ENCODE results near the gene NFATC3.
"Not testable (repeated sequence)": the region's sequence is repeated elsewhere in the genome, so short reads cannot be mapped to it uniquely, and the experiment has no call there.

The NFATC3 gene

DNA sequence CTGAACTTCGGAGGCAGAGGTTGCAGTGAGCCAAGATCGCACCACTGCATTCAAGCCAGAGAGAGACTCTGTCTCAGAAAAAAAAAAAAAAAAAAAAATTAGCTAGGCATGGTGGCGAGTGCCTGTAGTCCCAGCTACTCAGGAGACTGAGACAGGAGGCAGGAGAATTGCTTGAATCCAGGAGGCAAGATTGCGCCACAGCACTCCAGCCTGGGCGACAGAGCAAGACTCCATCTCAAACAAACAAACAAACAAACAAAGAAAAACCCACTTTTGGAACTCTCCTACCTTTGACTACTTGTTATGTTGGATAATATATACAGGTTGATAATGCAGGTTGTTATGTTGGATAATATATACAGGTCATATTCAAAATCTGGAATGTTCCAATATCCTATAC lies 35.3 kb downstream of the NFATC3 start:
- not testable (repeated sequence) for DNase-seq

DNA sequence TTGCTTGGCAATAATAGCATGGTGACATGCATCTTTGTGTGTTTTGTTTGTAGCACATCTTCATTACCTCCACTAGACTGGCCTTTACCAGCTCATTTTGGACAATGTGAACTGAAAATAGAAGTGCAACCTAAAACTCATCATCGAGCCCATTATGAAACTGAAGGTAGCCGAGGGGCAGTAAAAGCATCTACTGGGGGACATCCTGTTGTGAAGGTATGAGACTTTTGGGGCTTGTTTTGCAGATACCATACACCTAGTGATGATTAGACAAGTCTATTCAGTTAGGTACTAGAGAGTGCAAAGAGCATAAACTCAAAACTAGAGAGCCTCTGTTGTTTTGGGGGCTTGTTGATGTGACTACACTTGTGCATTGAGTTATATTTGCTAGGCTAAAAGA lies 41.2 kb downstream of the NFATC3 start:
- DNase-seq, result no peak

DNA sequence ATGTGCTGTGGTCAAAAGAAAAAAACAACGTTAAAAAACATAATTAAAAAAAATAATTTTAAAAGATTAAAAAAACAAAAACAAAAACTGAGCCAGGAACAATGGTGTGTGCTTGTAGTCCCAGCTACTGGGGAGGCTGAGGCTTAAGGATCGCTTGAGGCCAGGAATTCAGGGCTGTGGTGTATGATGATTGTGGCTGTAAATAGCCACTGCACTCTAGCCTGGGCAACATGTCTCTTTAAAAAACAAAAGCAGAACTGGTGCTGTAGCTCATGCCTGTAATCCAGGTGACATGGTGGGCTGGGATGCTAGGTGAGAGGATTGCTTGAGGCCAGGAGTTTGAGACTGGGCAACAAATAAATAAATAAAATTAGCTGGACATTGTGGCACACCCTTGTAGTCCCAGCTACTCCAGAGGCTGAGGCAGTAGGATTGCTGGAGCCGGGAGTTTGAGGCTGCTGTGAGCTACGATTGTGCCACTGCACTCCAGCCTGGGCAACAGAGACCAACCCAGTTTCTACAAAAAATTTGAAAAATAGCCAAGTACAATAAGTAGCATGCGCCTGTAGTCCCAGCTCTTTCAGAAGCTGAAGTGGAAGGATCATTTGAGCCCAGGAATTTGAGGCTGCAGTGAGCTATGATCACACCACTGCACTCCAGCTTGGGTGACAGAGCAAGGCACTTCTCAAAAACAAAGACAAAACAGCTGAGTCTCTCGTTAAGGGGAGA lies 43.6 kb downstream of the NFATC3 start:
- no peak for DNase-seq

DNA sequence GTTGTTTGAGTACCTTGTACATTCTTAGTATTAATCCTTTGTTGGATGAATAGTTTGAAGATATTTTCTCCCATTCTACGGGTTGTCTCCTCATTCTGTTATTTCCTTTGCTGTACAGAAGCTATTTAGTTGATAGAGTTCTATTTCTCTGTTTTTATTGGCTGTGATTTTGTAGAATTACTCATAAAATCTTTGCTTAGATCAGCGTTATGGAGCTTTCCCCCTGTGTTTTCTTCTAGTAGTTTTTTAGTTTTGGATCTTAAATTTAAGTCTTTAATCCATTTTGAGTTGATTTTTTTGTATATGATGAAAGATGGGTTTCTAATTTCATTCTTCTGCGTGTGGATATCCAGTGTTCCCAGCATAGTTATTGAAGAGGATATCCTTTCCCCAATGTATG lies 45.4 kb downstream of the NFATC3 start:
- DNase-seq, result no peak

DNA sequence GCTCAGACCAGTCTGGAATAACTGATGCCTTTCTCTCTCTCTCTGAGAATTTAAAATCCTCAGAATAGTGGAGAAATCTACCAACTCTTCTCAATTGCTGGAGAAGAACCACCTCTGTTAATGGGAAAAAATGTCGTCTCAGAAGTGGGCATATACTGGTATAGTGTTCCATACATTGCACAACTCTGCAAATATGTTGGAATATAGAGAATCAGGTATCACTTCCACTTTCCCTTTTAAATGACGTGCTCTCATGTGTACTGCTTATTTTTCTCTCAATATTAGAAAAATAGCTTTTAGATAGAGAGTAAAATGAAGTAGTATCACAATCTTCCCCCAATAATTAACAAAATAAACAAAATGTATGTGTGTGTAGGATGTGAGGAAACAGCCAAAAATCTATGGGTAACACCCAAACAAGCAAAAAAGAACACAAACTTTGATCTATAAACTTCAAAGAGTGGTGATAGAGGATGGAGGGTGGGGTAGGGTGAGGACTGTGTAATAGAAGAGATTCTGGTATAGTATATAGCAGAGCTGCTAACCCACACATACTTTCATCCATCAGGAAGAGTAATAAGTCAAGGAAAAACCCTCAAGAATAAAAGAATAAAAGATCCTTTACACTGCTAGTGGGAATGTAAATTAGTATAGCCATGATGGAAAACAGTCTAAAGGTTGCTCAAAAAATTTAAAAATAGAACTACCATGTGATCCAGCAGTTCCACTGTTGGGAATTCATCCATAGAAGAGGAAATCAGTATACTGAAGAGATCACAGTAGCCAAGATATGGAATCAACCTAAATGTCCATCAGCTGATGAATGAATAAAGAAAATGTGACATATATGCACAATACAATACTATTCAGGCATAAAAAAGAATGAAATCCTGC lies 46.9 kb downstream of the NFATC3 start:
- no peak for DNase-seq

DNA sequence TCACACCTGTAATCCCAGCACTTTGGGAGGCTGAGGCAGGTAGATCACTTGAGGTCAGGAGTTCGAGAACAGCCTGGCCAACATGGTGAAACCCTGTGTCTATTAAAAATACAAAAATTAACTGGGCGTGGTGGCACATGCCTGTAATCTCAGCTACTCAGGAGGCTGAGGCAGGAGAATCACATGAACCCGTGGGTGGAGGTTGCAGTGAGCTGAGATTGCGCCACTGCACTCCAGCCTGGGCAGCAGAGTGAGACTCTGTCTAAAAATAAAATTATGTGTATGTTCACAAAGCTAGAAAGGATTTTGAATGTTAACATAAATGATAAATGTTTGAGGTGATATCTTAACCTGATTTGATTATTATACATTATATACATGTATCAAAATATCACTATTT lies 47.8 kb downstream of the NFATC3 start:
- not testable (repeated sequence) for DNase-seq

DNA sequence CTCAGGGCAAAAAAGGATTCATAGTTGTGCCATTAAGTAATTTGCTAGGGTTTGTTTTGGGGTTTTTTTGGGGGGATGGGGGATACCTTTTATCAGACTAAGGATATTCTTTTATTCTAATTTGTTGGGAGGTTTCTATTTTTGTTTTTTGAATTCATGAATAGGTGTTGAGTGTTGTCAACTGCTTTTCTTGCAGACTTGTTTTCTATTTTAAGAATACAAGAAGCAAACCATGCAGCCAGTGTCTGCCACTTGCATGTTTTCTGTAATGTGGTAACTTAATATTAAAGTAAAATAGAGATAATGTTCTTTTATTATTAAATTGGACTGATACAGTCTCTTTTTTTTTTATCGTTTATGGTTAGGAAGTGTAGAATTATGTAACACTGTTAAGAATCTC lies 49.5 kb downstream of the NFATC3 start:
- DNase-seq, result no peak

DNA sequence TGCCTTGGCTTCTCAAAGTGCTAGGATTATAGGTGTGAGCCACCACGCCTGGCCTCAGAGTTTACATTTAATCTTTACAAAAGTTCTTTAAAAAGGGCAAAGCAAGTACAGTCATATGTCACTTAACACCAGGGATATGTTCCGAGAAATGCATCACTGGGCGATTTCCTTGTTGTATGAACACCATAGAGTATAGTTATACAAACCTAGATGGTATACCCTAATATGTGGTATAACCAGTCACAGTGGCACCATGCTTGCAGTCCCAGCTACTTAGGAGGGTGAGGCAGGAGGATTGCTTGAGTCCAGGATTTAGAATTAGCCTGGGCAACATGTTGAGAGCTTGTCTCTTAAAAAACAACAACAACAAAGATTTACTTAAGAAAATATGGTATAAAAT lies 51.3 kb downstream of the NFATC3 start:
- no peak for DNase-seq

DNA sequence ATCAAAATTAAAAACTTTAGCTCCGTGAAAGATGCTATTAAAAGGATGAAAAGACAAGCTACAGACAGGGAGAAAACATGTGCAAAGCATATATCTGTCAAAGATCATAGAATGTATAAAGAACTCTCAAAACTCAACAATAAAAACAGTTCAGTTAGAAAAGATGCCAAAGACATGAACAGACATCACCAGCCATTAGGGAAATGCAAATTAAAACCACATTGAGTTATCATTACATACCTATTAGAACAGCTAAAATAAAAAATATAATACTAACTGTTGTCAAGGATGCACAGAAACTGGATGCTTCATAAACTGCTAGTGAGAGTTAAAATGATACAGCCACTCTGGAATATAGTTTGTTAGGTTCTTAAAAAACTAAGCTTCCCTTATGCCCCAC lies 58.8 kb downstream of the NFATC3 start:
- no peak for DNase-seq

DNA sequence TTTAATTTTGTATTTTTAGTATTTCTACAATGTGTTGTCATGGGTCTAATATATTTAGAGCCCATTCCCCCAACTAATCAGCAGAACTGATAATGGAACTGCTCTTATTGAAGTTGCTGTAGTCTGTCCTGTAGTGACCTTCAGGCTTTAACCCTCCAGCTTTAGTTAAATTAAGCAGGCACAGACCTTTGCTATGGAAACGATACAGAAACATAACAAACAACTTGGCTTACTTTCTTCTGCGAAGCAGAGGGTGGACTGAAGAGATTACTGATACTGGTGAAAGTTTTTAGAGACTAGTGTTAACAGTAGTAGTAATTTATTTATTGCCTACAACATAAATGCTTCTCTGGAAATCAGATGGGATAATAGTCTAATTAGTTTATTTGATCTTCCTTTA lies 61.4 kb downstream of the NFATC3 start:
- DNase-seq, result no peak

DNA sequence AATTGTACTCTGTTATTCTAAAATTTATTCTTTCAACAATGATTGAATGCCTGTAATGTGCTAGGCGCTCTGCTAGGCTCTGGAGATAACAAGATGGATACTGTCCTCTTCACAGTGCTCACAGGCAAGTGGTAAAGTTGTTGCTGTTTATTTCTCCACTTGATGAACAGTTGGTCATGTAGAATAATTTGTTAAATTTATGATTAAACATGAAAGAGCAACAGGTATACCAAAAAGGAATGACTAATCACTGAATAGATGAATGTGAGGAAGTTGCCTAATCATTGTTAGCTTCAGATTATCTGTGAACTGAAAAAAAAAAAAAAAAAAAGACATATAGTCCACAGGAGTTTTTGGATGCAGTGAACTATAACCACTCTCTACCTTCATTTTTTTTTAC lies 62.3 kb downstream of the NFATC3 start:
- DNase-seq, result no peak

DNA sequence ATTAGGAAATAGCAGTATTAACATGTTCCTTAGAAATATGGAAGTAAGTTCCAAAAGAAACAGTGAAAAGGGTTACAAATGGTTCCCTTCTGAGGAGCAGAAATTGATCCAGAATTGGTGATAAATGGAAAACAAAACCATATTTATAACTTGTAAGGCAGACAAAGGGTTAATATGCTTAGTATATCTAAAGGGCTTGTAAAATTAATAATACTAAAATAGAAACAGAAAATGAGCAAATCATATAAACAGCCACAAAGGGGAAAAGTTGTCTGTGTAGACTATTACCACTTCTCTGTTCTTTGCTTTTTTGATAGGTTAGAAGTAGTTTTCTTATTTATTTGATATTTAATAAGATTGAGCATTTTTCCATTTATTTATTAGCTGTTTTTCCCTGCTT lies 64.4 kb downstream of the NFATC3 start:
- DNase-seq, result no peak

DNA sequence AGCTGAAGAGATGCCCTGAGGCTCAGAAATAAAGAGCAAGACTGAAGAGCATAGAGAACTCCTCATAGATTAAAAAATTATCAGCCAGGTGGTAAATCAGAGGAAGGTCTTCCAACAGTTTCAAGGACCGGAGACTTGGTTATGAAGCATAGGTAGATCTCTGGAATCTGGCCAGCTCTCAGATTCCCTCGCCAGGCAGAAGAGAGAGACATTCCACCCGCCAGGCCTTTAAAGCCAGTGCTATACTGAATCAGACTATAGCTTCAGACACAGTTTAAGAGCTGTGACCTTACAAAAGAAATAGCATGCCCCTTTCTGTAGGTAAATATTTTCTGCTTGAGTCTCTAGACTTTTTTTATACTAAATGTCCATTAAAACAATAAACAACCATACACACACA lies 70.3 kb downstream of the NFATC3 start:
- DNase-seq, result no peak

DNA sequence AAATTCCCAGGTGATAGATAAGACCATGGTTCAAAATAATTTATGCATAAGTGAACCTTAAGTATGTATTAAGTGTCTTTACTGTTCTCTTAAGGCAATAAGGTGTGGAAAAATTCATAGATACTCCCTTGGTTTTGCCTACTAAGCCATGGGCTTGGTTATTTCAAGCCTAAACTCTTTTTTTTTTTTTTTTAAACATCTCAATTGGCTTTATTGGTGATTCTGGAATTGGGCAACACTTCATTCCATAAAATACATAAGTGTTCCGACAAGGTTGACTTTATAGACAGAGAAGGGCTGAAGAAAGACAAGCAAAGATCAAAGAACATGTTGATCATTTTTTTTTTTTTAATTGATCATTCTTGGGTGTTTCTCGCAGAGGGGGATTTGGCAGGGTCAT lies 77.2 kb downstream of the NFATC3 start:
- DNase-seq, result no peak

DNA sequence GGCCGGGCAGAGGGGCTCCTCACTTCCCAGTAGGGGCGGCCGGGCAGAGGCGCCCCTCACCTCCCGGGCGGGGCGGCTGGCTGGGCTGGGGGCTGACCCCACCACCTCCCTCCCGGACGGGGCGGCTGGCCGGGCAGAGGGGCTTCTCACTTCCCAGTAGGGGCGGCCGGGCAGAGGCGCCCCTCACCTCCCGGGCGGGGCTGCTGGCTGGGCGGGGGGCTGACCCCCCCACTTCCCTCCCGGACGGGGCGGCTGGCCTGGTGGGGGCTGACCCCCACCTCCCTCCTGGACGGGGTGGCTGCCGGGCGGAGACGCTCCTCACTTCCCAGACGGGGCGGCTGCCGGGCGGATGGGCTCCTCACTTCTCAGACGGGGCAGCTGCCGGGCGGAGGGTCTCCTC lies 78.1 kb downstream of the NFATC3 start:
- not testable (repeated sequence) for DNase-seq

DNA sequence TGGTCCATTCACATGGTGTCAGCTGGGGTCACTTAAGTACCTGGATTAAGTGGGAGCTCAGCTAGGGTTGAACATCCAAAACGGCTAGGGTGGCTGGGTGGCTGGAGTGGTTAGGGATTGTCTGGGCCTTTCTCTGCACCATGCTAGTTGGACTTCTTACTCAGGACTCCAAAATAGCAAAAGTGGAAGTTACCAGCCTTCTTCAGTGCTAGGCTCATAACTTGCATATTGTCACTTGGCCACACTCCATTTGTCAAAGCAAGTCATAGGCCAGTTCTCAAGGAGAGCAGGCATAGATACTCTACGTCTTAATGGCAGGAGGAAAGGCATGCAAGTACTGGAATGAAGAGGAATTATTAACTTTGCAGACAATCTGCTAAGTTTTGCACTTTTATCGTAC lies 81.1 kb downstream of the NFATC3 start:
- DNase-seq, result no peak

DNA sequence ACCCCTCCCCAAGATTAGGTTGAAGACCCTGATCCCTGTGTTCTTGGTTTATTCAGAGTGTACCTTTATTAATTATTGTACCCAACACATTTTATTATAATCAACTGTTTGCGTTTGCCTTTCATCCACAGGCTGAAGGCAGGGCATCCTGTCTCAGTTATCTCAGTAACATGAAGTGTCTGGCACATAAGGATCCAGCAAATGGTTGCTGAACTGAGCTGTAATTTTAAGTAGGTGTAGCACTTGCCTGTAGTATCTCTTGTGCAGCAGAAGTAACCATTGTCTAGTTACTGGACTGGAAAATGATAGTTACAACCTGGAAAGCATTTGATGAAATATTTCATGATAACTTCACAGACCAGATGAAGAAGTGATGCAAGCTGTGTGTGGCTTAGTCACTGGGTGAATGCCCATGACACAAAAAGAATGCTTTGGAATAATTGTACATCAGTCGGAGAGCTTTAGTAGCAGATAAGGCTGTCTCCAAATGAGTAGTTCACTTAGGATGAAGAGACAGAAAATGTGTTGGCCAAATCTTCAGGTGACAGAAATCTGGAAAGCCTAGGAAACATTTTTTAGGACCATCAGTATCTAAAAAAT lies 94.1 kb downstream of the NFATC3 start:
- no peak for DNase-seq

DNA sequence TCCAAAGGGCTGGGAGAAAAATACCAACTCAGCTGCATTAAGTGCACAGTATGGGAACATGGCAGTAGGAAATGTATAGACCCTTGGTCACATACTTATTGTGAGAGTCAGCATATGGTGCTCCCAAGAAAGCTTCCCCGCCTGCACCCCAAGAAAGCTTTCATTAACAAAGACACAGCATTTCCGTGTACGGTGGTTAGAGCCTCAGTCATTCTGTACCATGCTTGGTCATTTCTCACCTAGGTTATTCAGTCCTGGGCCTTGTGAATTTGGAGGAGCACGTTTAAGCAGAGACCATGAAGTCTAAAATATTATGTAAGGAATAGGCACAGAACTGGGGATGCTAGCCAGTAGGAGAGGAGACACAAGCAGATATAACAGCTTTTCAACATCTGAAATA lies 94.7 kb downstream of the NFATC3 start:
- no peak for DNase-seq

DNA sequence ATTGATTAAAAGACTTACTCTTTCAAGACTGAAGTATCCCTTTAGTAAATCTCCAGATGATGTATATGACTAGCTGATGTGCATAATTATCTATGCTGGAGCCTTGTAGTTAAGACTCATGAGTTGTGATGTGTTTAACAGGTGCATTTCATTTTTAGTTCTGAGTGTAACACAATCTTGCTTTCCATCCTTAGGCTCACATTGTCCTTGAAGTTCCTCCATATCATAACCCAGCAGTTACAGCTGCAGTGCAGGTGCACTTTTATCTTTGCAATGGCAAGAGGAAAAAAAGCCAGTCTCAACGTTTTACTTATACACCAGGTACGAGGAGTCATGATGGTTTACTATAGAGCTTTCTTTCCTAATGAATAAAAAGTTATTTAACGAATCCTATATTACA lies 97.9 kb downstream of the NFATC3 start:
- DNase-seq, result no peak

DNA sequence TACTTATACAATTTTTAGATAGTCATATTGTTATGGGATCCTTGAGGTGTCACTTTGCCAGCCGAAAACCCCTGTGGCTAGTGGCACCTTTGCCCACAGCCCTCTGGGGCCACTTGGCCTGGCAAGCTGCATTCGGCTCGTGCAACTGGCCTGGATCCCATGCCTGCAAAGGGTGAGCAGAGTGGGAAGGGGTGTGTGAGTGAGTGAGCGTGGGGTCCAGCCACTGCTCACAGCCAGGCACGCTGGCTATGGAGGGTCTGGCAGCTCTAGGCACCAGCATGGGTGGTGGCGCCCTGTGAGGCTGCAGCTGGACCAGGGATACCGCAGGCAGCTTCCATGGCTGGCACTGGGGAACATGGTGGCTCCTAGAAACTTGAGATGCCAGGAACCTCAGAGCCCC lies 101.7 kb downstream of the NFATC3 start:
- DNase-seq, result no peak

DNA sequence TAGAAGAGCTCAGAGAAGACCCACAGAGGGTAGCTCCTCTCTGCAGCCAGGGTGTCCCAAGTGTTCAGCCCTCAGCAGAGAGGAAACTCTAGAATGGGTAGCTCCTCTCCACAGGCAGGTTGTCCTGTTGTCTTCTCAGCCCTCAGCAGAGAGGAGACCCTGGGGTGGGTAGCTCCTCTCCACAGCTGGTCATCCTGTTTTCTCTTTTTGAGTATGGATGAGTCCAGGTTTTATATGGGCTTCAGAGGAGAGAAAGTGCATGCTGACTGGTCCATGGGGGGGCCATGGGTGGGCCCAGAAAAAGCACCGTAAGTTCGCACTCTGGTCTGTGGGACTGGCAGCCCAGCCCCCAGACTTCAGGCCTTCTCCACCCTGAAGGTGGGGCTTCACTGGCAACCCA lies 102.3 kb downstream of the NFATC3 start:
- no peak for DNase-seq

DNA sequence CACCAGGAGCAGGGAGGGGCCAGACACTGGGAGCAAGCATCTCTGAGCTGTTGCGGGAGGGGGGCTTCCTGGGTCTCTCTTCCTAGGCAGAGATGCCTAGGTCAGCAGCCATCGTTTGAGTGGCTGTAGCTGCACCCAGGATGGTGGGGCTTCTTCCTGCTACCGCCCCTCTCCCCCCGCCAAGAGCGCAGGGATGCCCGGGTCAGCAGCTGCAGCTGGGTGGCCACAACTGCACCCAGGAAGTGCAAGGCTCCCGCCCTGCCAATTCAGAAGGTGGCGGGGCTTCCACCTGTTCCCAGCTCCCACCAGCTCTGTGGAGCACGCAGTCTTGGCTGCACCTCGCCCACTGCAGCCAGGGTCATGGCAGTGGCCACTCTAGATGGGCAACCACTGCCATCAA lies 103.0 kb downstream of the NFATC3 start:
- DNase-seq, result no peak

DNA sequence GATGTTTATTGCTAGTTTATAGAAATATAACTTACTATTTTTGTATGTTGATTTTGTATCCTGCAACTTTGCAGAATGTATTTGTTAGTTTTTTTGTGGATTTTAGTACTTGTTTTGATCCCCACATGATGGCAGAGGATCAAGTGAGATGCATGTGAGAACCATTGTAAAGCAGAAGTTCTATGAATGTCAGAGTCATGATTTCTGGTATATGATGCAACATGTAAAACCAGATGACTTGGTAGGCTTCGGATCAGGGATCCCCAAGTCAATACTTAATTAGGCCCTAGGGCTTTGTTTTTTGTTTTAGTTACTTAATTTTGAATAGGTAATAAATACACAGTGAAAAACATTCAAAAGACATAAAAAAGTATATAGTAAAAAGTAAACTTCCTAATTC lies 104.9 kb downstream of the NFATC3 start:
- no peak for DNase-seq
